HL-60/S4 treated with retinoic acid at 250 ng/mL for 4 days and 3 days (cell line): Measurements from ENCODE around the gene ICAM1.

Experiments
- in situ Hi-C: fragments of 300-500 bp; cut with MboI; formaldehyde crosslinking; loops from 2 replicates; pipeline ENCODE4 v1.7.0; 2022; ENCODE audit warnings: low sequenced_read_pairs

The ICAM1 gene

DNA sequence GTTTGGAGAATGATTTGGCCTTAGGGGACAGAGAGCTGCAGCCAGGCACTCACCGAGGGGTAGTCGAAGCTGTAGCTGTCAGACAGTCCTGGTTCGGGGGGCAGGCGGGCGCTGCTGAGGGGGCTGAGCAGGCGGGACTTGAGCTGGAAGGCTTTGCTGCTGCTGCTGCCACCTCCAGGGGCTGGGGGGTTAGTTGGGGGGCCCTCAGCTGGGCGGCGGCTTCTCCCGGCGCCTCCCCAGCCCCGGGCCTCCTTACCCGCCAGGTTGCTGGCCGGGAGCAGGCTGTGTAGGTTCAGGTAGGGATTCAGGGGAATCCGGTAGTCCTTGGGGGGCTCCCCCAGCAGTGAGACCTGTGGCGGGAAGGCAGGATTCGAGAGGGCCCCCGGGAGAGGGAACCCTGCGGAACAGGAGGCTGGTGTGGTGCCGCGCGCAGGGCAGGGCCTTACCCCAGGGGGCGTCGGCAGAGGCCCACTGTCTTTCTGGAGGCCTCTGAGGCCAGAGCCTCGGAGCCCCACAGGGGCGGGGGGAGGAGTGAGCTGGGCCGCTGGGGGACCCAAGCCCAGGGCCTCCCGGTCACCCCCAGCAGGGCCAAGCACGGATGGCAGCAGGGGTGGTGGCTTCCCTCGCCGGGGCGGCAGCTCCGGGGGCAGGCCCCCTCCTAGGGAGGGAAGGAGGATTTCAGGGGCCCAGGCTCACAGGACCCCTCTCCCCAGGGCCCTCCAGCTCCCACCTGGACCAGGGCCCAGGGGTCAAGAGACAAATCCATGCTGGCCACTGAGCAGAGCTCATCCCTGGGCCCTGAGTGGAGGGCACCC is 49.9 kb downstream of the ICAM1 start:
- in situ Hi-C loops, result no loop called here

DNA sequence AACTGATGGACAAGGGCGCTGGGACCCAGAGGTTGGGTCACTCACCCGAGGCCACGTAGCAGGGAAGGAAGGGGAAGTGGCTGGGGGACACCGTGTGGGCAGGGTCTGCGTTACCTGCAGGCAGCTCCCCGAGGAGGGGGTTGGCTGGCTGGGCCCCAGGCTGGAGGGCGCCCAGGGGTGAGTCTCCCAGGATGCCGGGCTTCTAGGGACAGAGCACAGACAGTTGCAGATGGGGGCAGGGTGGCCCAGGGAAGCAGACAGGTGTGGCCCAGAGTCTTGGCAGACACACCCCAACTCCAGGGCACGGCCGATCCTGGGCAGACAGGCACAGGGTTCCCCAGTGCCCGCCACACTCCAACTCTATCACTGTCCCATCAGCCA is 50.5 kb downstream of the ICAM1 start:
- in situ Hi-C loops, result no loop called here

DNA sequence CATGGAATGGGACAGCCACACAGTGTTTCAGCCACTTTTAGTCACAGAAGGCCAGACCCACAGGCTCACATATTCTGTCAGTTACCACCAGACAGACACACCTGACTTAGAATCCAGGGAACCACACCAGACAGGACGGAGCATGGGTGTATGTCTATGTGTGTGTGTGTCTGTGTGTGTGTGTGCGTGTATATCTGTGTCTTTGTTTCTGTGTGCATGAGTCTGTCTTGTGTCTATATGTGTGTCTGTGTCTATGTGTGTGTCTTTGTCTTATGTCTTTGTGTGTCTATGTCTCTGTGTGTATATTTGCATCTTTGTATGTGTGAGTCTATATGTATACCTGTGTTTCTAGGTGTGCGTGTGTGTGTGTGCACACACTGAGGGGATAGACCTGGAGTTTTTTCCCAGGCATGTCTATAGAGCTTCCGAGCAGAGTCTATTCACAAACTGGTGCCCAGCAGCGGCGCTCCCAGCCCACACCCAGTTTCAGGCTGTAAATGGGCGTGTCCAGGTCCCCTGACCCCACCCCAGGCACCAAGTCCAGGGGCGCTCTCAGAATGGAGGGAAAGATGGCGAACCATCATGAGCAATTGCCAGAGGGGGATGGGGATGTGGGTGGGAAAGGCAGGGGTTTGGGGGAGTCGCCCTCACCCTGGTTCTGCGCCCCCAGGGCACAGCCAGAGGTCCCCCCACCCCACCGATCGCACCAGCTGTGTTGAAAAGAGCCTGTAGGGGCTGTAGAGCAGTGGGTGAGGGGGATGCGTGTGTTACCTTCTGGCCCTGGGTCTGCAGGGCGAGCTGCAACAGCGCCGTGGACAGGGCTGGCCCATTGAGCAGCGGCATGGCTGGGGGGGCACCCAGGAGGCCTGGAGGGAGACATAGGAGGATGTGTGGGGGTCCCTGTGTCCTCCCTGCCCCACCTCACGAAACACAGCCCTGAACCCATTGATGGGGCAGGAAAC is 51.2 kb downstream of the ICAM1 start:
- in situ Hi-C loops, result no loop called here

DNA sequence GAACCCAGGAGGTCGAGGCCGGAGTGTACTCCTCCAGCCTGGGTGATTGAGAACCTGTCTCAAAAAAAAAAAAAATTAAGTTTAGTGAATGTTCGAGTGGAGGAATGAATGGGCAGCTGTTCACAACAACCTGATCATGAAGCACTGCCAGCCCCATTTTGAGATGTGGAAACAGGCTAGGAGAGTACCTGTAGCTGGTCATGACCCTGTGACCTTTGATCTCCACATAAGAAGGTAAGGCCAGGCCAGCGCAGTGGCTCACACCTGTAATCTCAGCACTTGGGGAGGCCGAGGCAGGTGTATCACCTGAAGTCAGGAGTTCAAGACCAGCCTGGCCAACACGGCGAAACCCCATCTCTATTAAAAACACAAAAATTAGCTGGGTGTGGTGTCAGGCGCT is 54.8 kb downstream of the ICAM1 start:
- in situ Hi-C loops, result no loop called here

DNA sequence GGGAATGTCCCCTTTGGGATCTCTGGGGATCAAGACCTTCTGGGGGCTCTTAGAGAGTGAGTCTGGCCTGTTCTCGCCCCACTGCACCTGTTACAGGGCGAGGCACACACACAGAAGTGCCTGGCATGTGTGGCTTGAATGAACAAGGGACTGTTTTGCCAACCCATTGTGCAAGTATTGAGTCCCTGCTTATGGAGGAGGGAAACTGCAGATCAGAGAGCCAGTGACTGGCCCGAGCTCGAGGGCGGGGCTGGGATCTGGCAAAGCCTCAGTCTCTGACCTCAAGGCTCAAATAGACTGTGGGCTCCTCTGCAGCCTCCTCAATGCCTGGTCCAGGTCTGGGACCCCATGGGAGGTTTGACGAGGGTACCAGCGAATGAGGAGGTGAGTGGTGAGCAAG is 56.9 kb downstream of the ICAM1 start:
- in situ Hi-C loops, result no loop called here

DNA sequence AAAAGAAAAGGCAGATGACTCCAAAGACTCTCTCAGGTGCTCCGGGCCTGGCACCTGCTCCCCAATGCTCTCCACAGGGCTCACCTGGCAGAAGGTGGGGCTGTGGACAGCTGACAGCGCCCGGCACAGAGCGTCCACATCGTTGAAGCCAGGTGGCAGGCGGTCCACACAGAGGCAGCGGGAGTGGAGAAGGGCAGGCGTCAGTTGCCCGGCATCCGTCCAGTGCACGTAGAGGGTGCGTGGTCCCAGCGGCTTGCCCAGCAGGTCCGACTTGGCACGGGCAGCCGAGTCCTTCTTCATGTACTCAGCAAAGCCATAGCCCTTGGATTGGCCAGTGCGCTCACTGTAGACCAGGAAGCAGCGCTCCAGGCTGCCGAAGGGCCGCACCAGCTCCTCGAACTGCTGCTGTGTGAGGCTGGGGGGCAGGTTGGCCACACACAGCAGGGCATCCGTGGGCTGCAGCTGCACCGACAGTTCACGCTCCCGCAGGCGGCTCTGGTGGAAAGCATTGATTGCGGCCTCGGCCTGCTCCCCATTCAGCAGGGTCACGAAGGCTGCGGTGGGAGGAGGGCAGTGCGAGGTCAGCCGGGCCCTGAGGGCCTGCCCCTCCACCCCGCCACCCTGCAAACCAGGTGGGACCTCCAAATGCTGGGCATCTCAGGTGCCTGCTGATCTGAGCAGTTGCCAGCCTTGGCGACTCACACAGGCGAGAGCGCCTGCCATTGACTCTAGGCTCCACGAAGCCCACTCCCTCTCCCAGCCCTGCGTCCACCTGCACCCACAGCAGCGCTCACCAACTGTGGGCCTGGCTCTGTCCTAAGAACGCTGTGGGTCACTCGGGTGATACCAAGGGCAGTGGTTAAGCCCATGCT is 57.9 kb downstream of the ICAM1 start:
- in situ Hi-C loops, result no loop called here

DNA sequence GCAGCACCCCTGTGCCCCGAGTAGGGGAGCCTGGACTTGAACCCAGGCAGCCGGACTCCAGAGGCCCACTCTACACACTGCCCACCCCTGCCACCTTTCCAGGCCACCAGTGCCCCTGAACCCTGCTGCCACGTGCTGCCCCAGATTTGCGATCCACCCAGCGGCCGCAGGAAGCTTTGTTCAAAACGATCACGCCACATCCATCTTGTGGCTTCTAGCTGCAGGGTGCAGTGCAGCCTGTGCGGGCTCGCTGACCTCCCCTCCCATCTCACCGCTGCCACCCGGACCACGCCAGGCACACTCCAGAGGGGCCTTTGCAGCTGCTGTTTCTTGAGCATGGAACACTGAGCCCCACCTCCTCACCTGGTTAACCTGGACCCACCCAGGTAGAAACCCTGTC is 58.6 kb downstream of the ICAM1 start:
- in situ Hi-C loops, result no loop called here

DNA sequence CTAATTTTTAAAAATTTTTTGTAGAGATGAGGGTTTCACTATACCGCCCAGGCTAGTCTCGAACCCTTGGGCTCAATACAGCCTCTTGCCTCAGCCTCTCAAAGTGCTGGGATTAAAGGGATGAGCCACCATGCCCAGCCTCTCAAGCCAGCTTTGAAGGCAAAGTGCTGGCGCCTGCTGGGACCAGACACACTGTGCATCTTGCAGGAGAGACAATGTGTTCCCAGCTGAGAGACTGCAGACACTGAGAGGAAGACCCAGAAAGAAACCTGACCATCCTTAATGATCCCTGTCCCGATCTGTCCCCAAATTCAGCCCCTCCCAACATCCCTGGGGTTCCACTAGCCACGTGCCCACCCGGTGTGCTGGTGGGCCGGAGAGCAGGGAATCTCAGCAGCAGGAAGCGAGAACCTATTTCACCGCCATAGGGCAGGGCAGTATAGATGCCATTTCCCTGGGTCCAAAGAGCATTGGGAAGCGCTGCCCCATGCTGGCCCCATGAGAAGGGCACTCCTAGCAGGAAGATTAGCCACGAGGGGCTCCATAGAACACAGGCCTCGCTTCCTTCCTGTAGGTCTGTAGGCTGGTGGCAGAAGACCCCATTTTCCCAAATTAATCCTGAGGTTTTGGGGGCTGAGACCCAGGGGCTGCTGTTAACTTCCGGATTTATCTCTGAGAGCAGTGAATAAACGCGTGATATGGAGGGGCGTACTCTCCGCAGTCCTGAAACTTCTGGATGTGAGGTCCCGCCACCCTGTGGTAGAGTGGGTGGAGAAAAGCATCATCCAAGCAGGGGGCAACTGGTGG is 61.4 kb downstream of the ICAM1 start:
- in situ Hi-C loops, result no loop called here

DNA sequence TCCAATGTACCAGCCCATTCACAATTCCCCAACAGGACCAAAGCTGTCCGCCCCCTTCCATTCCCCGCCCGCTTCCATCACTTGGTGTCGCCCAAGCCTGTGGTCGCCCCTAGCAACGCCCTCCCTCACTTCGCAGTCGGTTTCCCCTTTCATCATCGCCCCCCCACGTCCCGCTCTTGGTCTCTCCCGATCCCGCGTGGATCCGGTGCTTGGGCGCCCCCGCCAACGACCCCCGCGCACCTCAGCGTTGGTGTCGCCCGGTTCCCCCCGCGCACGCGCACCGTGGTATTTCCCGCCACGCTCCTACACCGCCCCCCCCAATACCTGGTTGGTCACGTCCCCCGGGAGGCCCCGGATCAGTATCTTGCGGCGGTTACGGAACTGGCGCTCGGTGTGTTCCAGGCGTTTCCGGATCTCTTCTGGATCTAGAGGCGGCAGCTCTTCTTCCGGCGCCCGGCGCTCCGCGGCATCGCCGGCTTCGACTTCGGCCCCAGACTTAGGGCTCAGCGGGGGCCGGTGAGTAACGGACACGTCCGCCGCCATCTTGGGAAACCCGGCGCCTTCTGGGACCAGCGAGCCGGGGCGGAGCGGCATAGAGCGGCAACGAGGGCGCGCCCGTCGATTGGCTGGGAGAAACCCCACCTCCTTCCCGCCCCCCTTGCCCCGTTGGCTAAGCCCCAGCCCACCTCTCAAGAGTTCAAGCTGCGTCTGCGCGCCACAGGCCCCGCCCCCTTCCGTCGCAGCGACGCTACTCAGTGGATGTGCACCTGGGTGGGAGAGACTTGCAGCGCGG is 62.2 kb downstream of the ICAM1 start, which contains the start of gene RAVER1:
Gene RAVER1, minus strand, starts transcription at position 565 of the 793 bp plus-strand sequence. Its CDS starts 22 bp downstream, at position 543.
- in situ Hi-C loops, result no loop called here

DNA sequence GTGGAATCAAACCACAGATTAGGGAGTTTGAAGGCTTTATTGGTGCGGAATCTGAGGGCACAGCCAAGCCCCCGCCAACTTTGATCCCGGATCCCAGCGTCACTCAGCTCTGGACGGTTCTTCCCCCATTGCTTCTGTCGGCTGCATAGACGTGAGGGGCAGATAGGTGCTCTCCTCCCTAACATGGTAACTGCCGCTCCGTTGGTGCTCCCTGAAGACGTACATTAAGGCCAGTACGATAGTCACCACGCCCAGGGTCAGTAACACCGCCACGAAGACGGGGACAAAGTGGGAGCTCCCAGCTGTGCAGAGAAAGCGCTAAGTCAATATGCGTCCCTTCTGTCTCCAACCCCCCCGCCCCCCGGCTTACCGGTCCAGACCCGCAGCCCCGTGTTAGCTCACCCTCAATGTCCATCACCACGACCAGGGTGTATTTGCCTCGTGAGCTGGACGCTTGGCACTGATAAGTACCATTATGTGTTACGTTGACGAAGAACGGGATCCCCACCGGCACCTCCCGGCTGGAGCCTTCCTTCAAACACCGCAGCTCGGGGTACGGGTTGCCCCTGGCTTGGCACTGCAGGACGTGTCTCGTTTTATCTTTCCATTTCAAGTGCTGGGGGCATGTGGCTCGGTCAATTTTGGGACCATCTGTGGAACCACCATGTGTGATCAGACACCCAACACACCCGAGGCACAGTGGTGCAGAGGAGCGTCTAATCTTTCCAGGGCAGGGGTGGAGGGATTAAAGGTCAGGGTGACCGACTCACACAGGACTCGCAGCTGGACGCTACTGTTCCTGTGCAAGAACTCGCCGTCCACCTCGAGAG is 63.1 kb downstream of the ICAM1 start:
- in situ Hi-C loops, result no loop called here

DNA sequence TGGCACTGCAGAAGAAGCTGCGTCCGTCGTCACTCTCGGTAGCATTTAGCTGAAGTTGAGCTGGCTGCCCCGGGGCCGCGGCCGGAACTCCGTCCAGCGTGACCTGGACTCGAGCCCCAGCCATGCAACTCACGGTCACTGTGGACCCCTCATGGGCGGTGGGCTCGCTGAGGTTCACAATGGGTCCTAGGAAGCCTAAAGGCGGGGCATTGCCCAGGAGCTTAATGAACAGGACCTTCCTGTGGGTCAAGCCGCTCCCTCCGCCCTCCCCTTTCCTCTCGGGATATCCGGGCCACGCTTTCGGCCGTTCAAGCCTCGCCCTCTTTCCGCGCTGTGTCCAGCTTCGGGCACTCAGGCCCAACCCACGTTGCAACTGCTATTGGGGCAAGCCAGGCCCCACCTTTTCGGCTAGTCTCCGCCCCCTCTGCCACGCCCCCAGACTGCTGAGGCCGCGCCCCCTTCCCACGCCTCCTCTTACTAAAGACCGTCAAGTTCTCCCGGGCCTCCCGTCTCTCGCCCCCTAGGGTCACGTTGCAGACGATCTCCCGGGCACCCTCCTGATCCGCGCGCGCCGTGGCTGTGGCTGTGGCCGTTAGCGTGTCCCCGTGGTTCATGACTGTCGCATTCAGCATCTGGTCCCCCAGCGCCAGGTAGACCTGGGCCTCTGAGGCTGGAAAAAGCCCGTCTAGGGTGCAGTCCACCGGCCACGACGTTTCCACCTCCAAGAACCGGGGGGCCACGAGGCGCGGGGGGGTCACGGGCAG is 63.9 kb downstream of the ICAM1 start:
- in situ Hi-C loops, result no loop called here

DNA sequence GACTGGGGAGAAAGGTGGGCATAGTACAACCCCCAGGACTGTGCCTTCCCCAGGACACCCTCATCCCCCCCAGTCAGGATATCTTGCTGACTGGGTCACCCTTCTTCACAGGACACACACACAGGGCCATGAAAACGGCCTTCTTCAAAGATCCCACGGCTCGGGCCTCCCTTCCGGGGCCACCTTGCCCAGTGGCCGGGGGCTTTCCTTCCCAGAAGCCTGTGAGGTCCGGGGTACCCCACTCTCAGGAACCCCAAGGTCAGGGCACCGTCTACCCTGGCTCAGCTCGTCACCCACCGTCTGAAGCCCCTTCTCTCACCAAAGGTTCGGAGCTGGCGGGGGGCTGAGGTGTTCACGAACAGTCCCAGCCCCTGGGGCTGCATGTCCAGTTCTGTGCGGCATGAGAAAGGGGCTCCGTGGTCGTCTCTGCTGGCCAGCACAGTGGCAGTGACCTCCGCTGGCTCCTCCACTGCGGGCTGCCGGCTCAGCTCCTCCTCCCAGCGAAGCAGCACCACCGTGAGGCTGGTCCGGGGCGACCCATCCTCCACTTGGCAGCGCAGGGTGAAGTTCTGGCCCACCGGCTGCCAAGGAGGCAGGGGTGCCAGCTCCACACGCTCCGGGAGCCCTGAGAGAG is 64.5 kb downstream of the ICAM1 start:
- in situ Hi-C loops, result no loop called here
